PFSK-1 (cell line): ENCODE data around the gene GTF3C2.

Source experiments
- FOXP2 ChIP-seq: optimal IDR thresholded peaks from 2 replicates; pipeline ENCODE3; 2011; ENCODE audit warnings: borderline replicate concordance, control low read depth, inconsistent platforms; ENCODE audit not compliant: insufficient read depth; ENCODE audit errors: extremely low read length, extremely low read depth
- POLR2AphosphoS5 ChIP-seq: IDR thresholded peaks from 2 replicates; pipeline ENCODE4 v1.6.1; 2012; ENCODE audit warnings: low read depth, mild to moderate bottlenecking, control low read depth, low read length, moderate library complexity
- REST ChIP-seq, 2 experiments: IDR thresholded peaks; 2 replicates each; pipeline versions ENCODE4 v1.6.1 to v1.8.0; 2011 to 2012; ENCODE audit warnings: low read depth in 2 of 2, low read length in 2 of 2, control low read depth in 1 of 2, inconsistent platforms in 1 of 2, mild to moderate bottlenecking in 1 of 2, moderate library complexity in 1 of 2; ENCODE audit not compliant: insufficient read depth in 1 of 2
- SIN3A ChIP-seq: IDR thresholded peaks from 2 replicates; pipeline ENCODE4 v1.6.1; 2012; ENCODE audit warnings: mild to moderate bottlenecking, low read length, moderate library complexity, borderline replicate concordance; ENCODE audit not compliant: insufficient read depth
- TAF1 ChIP-seq: IDR thresholded peaks from 2 replicates; pipeline ENCODE4 v1.6.1; 2012; ENCODE audit warnings: low read length, control low read depth, borderline replicate concordance; ENCODE audit not compliant: insufficient read depth

The GTF3C2 gene

GRCh38 chr2:27379383-27379835 lies 22.8 kb upstream of the GTF3C2 start:
- no peak for TF ChIP-seq SIN3A
- no peak for TF ChIP-seq POLR2AphosphoS5
- no peak for TF ChIP-seq TAF1
- TF ChIP-seq REST (IDR thresholded peaks at IDR 0.05; ENCODE audit: insufficient read depth in 1 of 2, low read depth in 2 of 2, low read length in 2 of 2), result no peak
- no peak for TF ChIP-seq FOXP2

- TF ChIP-seq POLR2AphosphoS5 (no peak), TAF1 (no peak)
Observed at GRCh38 chr2:27378809-27379290, 22.3 kb upstream of the GTF3C2 start.

GRCh38 chr2:27378096-27378808 lies 21.7 kb upstream of the GTF3C2 start:
- no peak for TF ChIP-seq REST (IDR thresholded peaks at IDR 0.05; ENCODE audit: insufficient read depth in 1 of 2, low read depth in 2 of 2, low read length in 2 of 2)
- TF ChIP-seq FOXP2, result no peak
- TF ChIP-seq POLR2AphosphoS5, result peak; percentile 14; the same call in 1 of the 2 replicates
- TF ChIP-seq TAF1, result no peak

- TF ChIP-seq POLR2AphosphoS5, result peak; percentile 38
- no peak for TF ChIP-seq TAF1
- TF ChIP-seq SIN3A, result no peak
Observed at GRCh38 chr2:27377618-27378095, 21.1 kb upstream of the GTF3C2 start.

GRCh38 chr2:27376866-27377617 lies 20.5 kb upstream of the GTF3C2 start:
- TF ChIP-seq REST (IDR thresholded peaks at IDR 0.05; ENCODE audit: insufficient read depth in 1 of 2, low read depth in 2 of 2, low read length in 2 of 2) (no peak), POLR2AphosphoS5 (no peak; the same call in 1 of the 2 replicates), FOXP2 (no peak), SIN3A (no peak), TAF1 (no peak)
